DND-41 (cell line): ENCODE results near the gene GATAD2B.

ENCODE experiments used
- ATAC-seq: fragments of 200-7000 bp; cut with Tn5 transposase; 3 replicates; pipeline ENCODE4 v1.9.1; 2021; ENCODE audit warnings: low read depth; ENCODE audit not compliant: insufficient read depth
- DNase-seq: peaks from one replicate; pipeline ENCODE4 v3.0.0-alpha.2; 2020
- H2AFZ ChIP-seq: 2 replicates; pipeline ENCODE4 v1.6.0; 2012; ENCODE audit warnings: low read depth, low read length
- H3K27ac ChIP-seq: 2 replicates; pipeline ENCODE4 v1.5.1; 2012; ENCODE audit warnings: low read length, inconsistent platforms
- H3K27me3 ChIP-seq: fragments of 200-600 bp; sonication (generic); 2 replicates; pipeline ENCODE4 v1.6.0; 2012; ENCODE audit warnings: low read length, mild to moderate bottlenecking, inconsistent platforms; ENCODE audit not compliant: insufficient read depth, poor library complexity
- H3K36me3 ChIP-seq: 2 replicates; pipeline ENCODE4 v1.5.1; 2012; ENCODE audit warnings: low read length, inconsistent platforms; ENCODE audit not compliant: insufficient read depth
- H3K4me1 ChIP-seq: 2 replicates; pipeline ENCODE4 v1.5.1; 2012; ENCODE audit warnings: mild to moderate bottlenecking, low read length; ENCODE audit not compliant: insufficient read depth
- H3K4me2 ChIP-seq: 2 replicates; pipeline ENCODE4 v1.6.0; 2012; ENCODE audit warnings: mild to moderate bottlenecking, moderate library complexity, low read length, inconsistent platforms; ENCODE audit not compliant: insufficient read depth
- H3K4me3 ChIP-seq, 2 experiments: fragments of 200-600 bp in 1 of 2; shearing (Covaris generic) in 1 of 2; 2 replicates each; pipeline ENCODE4 v1.5.1; 2012 to 2016; ENCODE audit warnings: inconsistent platforms in 2 of 2, low read length in 2 of 2, mild to moderate bottlenecking in 2 of 2, low read depth in 1 of 2, moderate library complexity in 1 of 2
- H3K79me2 ChIP-seq: 2 replicates; pipeline ENCODE4 v1.6.0; 2012; ENCODE audit warnings: low read length, inconsistent platforms; ENCODE audit not compliant: insufficient read depth
- H3K9ac ChIP-seq: 2 replicates; pipeline ENCODE4 v1.6.0; 2012; ENCODE audit warnings: low read depth, mild to moderate bottlenecking, inconsistent platforms, low read length, moderate library complexity
- H3K9me3 ChIP-seq: 2 replicates; pipeline ENCODE4 v1.5.1; 2012; ENCODE audit warnings: low read length, moderate library complexity, mild to moderate bottlenecking, inconsistent platforms; ENCODE audit not compliant: insufficient read depth, severe bottlenecking
- H4K20me1 ChIP-seq: 2 replicates; pipeline ENCODE4 v1.6.0; 2012; ENCODE audit warnings: low read length; ENCODE audit not compliant: insufficient read depth
- EZH2 ChIP-seq: IDR thresholded peaks from 3 replicates; pipeline ENCODE4 v1.6.1; 2012; ENCODE audit warnings: borderline replicate concordance, low read depth, mild to moderate bottlenecking, moderate library complexity, low read length, inconsistent platforms; ENCODE audit not compliant: severe bottlenecking
- TF ChIP-seq, protein P1 (sequence below): IDR thresholded peaks from 2 replicates; pipeline ENCODE4 v1.5.1; 2012; ENCODE audit warnings: borderline replicate concordance, low read length, moderate library complexity, mild to moderate bottlenecking; ENCODE audit not compliant: poor library complexity, severe bottlenecking; ENCODE audit errors: extremely low read depth

The GATAD2B gene

GRCh38 chr1:153929981-153930948 lies 7.5 kb upstream of the GATAD2B start:
- H3K9me3 ChIP-seq, result no peaks in the 10 kb centered on the region
- no peak overlapping the region for H3K4me2 ChIP-seq
- no peaks in the 10 kb centered on the region for H3K4me1 ChIP-seq
- no peak overlapping the region for H3K4me3 ChIP-seq
- no peak; the same call in 2 of the 3 replicates for ATAC-seq
- H2AFZ ChIP-seq, result no peak overlapping the region
- H3K27me3 ChIP-seq, result no peaks in the 10 kb centered on the region
- no peaks in the 10 kb centered on the region for H4K20me1 ChIP-seq
- H3K27ac ChIP-seq, result no peak overlapping the region
- TF ChIP-seq, protein P1, sequence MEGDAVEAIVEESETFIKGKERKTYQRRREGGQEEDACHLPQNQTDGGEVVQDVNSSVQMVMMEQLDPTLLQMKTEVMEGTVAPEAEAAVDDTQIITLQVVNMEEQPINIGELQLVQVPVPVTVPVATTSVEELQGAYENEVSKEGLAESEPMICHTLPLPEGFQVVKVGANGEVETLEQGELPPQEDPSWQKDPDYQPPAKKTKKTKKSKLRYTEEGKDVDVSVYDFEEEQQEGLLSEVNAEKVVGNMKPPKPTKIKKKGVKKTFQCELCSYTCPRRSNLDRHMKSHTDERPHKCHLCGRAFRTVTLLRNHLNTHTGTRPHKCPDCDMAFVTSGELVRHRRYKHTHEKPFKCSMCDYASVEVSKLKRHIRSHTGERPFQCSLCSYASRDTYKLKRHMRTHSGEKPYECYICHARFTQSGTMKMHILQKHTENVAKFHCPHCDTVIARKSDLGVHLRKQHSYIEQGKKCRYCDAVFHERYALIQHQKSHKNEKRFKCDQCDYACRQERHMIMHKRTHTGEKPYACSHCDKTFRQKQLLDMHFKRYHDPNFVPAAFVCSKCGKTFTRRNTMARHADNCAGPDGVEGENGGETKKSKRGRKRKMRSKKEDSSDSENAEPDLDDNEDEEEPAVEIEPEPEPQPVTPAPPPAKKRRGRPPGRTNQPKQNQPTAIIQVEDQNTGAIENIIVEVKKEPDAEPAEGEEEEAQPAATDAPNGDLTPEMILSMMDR, result no peak
- TF ChIP-seq EZH2, result no peak
- DNase-seq, result no peak
- H3K79me2 ChIP-seq, result no peaks in the 10 kb centered on the region
- no peak overlapping the region for H3K9ac ChIP-seq
- peaks cover 47% of the 10 kb centered on the region for H3K36me3 ChIP-seq

DNA sequence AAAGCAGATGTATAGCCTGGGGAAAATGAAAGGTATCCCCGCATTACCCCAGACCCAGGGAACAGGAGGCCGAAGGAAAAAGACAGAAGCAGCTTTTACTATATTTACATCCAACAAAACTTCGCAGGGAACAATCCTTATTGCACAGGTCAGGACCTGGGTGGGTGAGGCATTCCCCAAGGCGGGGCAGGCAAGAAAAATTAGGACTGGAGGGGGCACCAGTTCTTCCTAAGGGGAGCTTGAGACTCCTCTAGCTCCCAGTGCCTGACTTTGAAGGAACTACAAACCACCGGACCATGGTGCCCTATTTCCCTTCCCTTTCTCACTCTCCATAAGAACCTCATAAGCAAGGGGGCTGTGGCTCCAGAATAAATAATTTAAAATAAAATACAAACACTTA lies 6.7 kb upstream of the GATAD2B start:
- H3K36me3 ChIP-seq, result peaks cover 41% of the 10 kb centered on the region
- DNase-seq, result no peak

DNA sequence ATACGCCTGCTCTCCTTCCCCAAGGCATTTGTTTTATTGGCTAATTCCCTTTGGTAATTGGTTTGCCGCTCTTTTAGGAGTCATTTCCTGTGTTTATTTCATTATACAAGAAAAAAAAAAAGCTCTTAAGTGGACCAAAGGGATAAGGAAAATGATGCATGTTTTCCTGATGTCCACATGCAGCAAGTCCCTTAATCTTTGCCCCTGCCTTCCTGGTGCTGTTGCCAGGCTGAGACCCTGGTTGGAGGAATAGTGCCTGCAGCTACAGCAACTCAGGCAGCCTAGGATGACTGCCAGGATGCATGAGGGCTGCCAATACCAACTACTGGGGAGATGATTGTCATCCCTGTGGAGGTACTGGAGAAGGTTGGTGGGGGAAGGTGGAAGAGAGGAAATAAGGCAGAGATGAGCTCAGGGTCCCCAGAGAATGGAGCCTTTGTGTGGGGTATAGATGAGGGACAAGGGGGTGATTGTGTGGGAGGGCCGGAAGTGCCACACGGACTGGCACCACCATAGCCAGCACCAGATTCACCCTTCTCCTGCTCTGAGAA lies 6.1 kb upstream of the GATAD2B start:
- Histone ChIP-seq H3K27ac (no peak overlapping the region), H3K4me2 (no peak overlapping the region), H2AFZ (no peak overlapping the region), H3K4me1 (peaks cover 8% of the 10 kb centered on the region), H4K20me1 (no peaks in the 10 kb centered on the region), H3K4me3 (no peak overlapping the region), H3K27me3 (no peaks in the 10 kb centered on the region), H3K79me2 (peaks cover 8% of the 10 kb centered on the region; the same call in 1 of the 2 replicates), H3K36me3 (peaks cover 36% of the 10 kb centered on the region), H3K9me3 (no peaks in the 10 kb centered on the region), H3K9ac (no peak overlapping the region)
- ATAC-seq (no peak; the same call in 2 of the 3 replicates), DNase-seq (no peak)
- TF ChIP-seq EZH2, result no peak
- TF ChIP-seq, protein P1, result no peak

More for the DNA sequence above, 6.7 kb upstream of the GATAD2B start:
- no peak for ATAC-seq
- Histone ChIP-seq H3K4me3 (no peak overlapping the region), H3K4me2 (no peak overlapping the region), H3K79me2 (0 out of 2 replicates have a peak, but pooled peaks cover 2% of the 10 kb centered on the region), H3K9me3 (no peaks in the 10 kb centered on the region), H4K20me1 (no peaks in the 10 kb centered on the region), H3K27ac (no peak overlapping the region), H3K27me3 (no peaks in the 10 kb centered on the region), H2AFZ (no peak overlapping the region), H3K9ac (no peak overlapping the region), H3K4me1 (peaks cover 2% of the 10 kb centered on the region)
- TF ChIP-seq, protein P1, result no peak
- TF ChIP-seq EZH2, result no peak
